CD4-positive, alpha-beta T cell treated with Interleukin-2 at 100 ng/mL for 4 hours (primary cell): ENCODE results near the gene CALHM4.

Experiments
- DNase-seq: peaks from one replicate; pipeline ENCODE4 v3.0.0-alpha.2; 2020; ENCODE audit warnings: low spot score

The CALHM4 gene

GRCh38 chr6:116553451-116553850 lies at the start of gene CALHM4:
TSS of gene CALHM4 (plus strand) at chr6:116553751. CDS start at chr6:116553794, 43 bp downstream.
- DNase-seq, result no peak

DNA sequence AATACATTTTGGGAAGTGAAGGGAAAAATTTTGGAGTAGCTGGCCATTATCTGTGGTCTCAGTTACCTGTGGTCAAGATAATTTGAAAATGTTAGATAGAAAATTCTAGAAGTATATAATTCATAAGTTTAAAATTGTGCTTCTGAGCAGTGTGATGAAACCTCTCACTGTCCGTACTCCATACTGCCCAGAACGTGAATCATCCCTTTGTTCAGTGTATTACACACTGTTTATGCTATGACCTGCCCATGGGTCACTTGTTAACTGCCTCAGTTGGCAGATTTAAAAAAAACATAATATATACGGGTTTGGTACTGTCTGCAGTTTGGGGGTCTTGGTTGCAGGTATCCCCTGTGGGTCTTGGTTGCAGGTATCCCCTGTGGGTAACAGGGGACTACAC lies 46.2 kb upstream of the CALHM4 start:
- DNase-seq, result no peak

GRCh38 chr6:116508527-116508926 lies 45.0 kb upstream of the CALHM4 start:
- no peak for DNase-seq

- DNase-seq, result no peak
These were observed 42.0 kb upstream of the CALHM4 start, which contains the start of gene CALHM5 for GRCh38 chr6:116511424-116512110. TSS of gene CALHM5 (plus strand) at chr6:116511639. CDS start at chr6:116511697, 58 bp downstream.

GRCh38 chr6:116512111-116512559 lies 41.4 kb upstream of the CALHM4 start:
- no peak for DNase-seq

DNA sequence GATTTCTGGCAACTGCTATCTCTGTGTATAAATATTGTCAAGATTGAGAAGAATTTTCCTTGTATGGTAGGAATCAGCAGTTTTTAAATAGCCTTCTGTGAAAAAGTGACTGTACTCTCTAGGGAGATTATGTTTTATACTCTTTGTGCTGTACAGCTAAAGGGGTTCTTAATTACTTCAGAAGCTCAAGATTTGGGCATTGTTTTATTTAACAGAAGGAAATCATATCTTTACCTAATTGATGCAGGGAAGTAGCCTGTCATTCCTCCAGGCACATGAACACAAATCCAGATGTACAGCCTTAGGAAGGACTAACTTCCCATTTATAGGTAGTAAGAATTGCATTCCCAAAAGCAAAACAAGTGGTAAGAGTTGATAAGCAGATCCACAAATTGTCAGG lies 40.8 kb upstream of the CALHM4 start:
- no peak for DNase-seq

DNA sequence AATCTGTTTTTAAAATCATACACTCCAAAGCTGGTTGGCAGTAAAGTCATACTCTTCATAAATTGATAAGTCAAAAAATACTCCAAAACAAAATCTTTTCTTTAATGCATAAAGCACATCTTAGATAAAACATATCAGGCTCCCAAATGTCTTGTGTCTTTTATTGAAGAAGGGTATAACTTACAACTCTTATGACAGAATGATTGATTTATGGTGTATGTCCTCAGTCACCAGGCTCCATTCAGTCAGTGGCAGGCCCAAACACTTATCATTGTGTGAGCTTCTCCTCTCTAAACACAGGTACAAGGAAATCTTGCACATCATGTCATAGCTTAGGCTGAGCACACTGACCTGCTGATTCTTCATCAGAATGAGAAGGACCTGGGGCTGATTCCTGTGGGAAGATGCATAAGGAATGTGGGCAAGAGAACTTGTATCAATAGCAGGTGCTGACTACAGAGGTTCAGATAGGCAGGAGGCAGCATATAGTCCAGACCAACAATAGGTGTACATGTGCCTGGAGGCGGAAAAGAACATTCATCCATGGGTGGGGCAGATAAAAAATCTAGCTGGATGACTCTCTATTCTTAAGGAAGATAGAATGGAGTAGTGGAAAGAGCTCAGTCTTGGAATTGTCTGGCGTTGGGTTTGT lies 40.2 kb upstream of the CALHM4 start:
- no peak for DNase-seq

DNA sequence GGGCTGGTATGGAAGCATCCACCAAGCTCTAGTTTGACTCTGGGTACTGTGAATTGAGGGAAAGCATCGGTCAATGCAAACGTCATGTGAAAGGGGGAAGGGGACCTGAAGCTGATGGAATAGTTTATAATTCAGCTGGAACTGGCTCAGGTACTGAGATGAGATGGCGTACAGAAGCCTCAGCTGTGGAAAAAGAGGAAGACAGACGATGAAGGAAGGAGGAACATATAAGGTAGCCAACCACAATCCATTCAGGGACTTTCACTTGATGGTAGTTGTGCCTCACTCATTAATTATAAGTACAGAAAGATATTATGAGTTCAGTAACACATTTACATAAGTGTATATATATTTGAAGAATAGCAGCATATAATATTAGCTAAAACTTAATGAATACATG lies 39.4 kb upstream of the CALHM4 start:
- no peak for DNase-seq

- no peak for DNase-seq
These were observed 38.4 kb upstream of the CALHM4 start for GRCh38 chr6:116515141-116515540.

- DNase-seq, result no peak
These were observed 34.8 kb upstream of the CALHM4 start for GRCh38 chr6:116518621-116519368.

GRCh38 chr6:116522896-116523295 lies 30.7 kb upstream of the CALHM4 start:
- DNase-seq, result no peak

- DNase-seq, result no peak
These were observed 29.3 kb upstream of the CALHM4 start for GRCh38 chr6:116524236-116524635.

- no peak for DNase-seq
These were observed 25.4 kb upstream of the CALHM4 start for GRCh38 chr6:116528133-116528532.

- DNase-seq, result no peak
These were observed 24.8 kb upstream of the CALHM4 start for GRCh38 chr6:116528780-116529179.

DNA sequence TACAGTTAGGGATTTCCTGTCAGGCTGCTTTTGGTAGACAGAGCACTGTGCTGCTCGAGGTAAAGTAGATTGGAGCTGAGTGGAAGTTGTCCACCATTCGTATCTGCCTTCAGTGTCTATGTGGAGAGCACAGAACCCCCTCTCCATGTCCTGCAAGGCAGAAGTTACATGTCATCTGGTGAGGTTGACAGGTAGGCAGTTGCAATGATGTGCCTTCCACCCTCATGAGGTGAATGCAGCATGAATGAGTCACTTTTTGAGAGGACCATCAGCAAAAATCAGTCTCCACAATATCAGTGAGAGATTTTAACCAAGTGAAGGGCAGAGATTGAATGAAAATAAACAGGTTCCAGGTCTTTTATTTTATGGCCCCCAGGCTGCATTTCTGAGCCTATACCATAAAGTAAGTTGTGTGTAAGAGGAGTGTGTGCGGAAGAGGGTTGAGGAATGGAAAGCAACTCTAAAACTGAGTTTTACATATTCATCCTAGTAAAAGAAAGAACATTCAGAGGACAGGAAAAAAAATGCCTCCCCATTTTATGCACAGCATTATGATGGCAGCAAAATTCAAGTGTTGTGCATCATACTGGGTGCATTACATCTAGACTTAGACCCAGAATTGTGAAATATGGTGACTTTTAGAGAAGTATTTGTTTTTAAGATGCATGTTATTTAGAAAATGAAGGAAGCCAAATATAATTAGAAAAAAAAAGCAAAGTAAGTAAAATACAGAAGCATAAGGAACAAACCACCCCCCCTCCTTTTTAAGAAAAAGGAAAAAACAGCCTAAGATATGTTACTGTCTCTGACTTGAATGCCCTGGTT lies 23.9 kb upstream of the CALHM4 start:
- DNase-seq, result no peak

DNA sequence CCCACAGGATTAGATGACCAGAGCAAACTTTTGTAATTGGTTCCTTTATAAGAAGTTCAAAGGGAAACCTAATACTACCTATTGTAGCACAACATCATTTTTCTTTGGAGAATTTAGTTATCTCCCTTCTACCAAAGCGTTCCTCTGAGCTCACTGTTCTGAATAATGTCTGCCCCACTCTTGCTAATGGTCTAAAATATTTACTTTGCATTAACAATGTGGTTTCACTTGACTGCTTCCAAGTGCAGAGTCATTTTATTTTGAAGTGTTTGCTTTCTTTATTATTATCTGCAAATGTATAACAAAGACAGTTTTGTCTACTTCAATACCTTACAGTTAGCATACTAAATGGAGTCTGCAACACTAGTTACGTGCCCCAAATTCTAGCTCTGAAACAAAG lies 23.1 kb upstream of the CALHM4 start:
- no peak for DNase-seq

DNA sequence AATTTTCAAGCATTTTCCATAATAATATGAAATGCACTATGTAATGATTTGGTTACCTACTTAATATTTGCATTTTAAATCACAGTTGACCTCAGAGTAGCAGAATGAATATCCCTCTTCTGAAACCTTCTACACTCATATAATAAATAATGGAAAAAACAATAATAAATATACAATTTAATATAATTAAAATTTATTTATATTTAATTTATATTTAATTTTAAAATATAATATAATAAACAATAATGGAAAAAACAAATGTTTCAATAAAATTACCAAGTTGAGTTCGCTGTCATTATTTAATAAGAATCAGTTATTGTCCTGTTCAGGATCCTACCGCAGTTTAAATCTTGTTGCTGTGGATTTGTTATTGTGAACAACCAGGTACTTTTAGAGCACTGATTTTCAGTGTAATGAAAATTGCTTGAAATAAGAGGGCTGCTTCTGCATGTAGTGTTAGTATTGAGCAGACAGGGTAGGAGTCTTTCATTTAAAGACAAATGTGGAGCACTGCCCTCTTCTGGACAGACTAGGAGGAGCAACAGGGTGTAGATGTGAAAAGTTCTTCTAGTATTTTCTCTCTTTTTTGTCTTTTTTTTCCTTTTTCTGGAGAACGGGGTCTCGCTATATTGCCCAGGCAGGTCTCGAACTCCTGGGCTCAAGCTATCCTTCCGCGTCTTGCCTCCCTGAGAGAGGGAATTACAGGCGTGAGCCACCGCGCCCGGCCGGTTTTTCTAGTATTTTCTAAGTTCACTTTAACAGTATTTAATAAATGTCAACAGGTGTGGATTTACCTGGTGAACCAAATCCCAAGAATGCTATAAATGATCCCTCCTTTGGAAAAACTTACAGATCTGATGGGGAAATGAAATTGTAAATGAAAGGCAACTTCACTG lies 21.6 kb upstream of the CALHM4 start:
- peak; percentile 73 for DNase-seq

GRCh38 chr6:116533233-116533957 lies 20.2 kb upstream of the CALHM4 start:
- no peak for DNase-seq

DNA sequence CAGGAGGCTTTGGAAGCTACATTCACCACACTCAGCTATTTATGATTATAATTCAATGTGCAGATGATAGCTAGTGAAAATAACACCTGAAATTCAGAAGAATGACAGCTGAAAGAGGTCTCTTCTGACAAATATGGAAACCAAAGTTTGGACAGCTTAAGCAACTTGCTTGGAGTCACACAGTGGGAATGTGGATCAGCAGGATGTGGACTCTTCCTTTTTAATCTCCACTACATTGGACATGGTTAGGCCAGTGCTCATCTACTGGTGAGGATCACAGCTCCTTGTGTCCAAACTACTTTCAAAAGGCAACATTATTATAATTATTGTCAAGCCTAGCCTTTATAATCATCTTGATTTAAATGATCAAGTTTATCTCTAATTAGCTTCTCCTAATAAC lies 18.4 kb upstream of the CALHM4 start:
- no peak for DNase-seq

DNA sequence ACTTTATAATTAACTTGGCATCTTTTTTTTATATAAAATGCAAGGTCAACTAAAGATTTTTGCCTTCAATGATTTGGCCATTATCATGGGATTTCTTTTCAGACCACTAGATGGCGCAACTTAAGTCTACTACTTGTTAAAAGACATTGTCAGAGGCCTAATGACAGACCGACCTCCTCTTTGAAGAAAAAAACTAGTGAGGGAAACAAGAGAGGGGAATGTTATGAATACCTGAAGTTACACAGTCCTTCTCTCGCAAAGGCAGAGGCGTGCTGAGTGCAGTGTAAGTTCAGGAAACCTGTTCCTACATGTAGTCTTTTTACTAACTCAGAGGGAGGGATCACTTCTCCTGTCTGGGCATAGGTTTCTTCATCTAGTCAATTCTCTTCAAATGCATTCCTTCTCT lies 17.3 kb upstream of the CALHM4 start:
- peak; percentile 70 for DNase-seq
